C4-2B (cell line): Measurements from ENCODE around the gene CCDC92B.

Source experiments
- ZFX ChIP-seq: fragments of 450-650 bp; IDR thresholded peaks from 2 replicates; pipeline ENCODE4 v1.6.1; 2017
- TF ChIP-seq, protein P1 (sequence below): fragments of 450-650 bp; conservative IDR thresholded peaks from 2 replicates; pipeline ENCODE4 v1.5.1; 2017; ENCODE audit warnings: mild to moderate bottlenecking

DNA sequence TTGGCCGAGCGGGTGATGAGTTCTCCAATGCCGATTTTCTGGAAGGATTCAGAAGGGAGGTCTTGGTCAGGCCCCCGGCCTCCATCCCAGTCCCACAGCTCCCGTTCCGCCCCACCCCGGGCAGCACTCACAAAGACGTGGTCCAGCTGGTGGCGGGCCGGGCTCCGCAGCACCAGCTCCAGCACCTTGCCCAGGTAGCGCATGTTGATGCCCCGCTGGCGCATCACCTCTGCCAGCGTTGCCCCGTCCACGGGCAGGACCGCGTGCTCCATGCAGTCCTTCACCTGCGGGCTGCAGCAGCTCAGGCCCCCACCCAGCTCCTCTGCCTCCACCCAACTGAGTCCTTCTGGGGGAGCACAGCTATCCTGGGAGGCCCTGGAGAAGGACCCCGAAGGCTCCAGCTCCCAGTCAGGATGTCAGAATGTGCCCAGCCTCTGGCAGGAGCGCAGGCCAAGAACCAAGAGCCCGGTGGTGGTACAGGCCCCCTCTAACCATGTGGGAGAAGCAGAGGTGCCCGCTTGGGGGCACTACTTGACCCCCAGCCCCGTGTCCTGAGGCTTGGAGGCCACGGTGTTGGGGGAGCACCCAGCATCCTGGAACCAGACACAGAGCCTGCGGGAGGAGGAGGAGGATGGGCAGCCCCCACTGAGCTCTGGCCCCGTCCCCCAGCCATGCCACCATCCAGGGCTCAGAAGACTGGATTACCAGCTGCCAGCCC, 54.0 kb downstream of the CCDC92B start:
- TF ChIP-seq, protein P1, sequence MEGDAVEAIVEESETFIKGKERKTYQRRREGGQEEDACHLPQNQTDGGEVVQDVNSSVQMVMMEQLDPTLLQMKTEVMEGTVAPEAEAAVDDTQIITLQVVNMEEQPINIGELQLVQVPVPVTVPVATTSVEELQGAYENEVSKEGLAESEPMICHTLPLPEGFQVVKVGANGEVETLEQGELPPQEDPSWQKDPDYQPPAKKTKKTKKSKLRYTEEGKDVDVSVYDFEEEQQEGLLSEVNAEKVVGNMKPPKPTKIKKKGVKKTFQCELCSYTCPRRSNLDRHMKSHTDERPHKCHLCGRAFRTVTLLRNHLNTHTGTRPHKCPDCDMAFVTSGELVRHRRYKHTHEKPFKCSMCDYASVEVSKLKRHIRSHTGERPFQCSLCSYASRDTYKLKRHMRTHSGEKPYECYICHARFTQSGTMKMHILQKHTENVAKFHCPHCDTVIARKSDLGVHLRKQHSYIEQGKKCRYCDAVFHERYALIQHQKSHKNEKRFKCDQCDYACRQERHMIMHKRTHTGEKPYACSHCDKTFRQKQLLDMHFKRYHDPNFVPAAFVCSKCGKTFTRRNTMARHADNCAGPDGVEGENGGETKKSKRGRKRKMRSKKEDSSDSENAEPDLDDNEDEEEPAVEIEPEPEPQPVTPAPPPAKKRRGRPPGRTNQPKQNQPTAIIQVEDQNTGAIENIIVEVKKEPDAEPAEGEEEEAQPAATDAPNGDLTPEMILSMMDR = no peak
- no peak for TF ChIP-seq ZFX
